Measurements from ENCODE around the gene BMF.

DNA sequence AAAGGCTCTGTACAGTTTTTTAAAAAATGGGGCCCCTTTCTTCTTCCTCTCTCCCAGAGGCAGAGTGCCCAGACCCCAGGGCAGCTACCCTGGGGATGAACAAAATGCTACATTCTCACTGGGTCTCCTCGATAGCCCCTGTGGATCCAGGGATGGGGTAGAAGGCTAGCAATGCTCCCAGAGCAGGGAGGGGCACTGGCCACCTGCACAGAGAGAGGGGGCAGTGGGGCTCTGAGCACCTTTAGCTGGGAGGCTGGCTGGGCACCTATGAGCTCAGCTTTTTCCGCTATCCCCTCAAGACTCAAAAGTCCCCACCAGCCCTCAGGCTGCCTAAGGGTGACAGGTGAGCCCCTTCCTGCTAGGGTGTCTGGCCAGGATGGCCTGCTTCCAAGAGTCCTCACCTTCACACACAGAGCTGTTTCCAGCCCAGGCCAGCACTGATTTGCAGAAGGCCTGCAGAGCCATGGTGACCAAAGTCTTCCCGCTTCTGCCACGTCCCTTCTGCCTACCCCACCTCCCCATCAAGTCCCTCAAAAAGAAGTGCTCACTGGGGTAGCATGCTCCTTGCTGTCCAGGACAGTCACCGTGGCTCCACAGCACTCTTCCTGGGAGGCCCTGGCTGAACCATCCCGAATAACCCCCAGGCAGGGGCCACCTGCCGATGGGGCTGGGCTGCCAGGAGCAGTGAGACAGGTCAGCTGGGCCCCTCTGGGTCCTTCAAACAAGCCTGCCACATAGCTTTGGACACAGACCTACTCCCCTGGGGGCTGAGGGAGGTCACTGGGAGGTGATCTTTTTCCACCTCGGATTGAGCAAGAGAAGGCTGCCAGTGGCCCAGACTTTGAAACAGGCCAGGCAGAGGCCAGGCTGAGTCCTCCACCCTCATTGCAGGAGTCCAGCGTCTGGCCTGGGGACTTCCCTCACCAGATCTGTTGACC lies 20.4 kb downstream of the BMF start:
- TF ChIP-seq, protein P1, sequence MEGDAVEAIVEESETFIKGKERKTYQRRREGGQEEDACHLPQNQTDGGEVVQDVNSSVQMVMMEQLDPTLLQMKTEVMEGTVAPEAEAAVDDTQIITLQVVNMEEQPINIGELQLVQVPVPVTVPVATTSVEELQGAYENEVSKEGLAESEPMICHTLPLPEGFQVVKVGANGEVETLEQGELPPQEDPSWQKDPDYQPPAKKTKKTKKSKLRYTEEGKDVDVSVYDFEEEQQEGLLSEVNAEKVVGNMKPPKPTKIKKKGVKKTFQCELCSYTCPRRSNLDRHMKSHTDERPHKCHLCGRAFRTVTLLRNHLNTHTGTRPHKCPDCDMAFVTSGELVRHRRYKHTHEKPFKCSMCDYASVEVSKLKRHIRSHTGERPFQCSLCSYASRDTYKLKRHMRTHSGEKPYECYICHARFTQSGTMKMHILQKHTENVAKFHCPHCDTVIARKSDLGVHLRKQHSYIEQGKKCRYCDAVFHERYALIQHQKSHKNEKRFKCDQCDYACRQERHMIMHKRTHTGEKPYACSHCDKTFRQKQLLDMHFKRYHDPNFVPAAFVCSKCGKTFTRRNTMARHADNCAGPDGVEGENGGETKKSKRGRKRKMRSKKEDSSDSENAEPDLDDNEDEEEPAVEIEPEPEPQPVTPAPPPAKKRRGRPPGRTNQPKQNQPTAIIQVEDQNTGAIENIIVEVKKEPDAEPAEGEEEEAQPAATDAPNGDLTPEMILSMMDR (IDR thresholded peaks at IDR 0.05): no peak
- no peak for TF ChIP-seq POLR2A (IDR thresholded peaks at IDR 0.05)
- no peak for TF ChIP-seq POLR2AphosphoS5 (IDR thresholded peaks at IDR 0.05)
